PC-3 (cell line): ENCODE data around the gene EXD3. TPM values are rescaled to one million over a fixed set of nuclear protein-coding genes. Genes with fewer than 3 reads are reported as not detected.

Experiments used
- ATAC-seq: fragments of 200-7000 bp; cut with Tn5 transposase; 2 replicates; pipeline ENCODE4 v1.9.1; 2020; ENCODE audit warnings: mild to moderate bottlenecking, moderate library complexity
- BruUV-seq: library from RNA; stranded (reverse); fragments of 400-500 nt; replicated peaks from 2 replicates; lab custom pipeline; 2021; lab: Mats Ljungman, UMichigan
- CTCF ChIA-PET: fragments of 300-600 bp; sonication (Branson Sonifier 250); formaldehyde crosslinking; loops from one replicate; lab custom pipeline; 2022; ENCODE audit warnings: antibody characterized with exemption; lab: Charles Lee
- POLR2A ChIA-PET: fragments of 300-600 bp; sonication (Branson Sonifier 250); formaldehyde crosslinking; loops from one replicate; lab custom pipeline; 2022; ENCODE audit warnings: antibody characterized with exemption; ENCODE audit not compliant: unreplicated experiment; lab: Charles Lee
- DNase-seq: peaks from one replicate; pipeline ENCODE4 v3.0.0-alpha.2; 2015
- H2AFZ ChIP-seq: fragments of 300-600 bp; sonication (generic); 2 replicates; pipeline ENCODE4 v1.6.0; 2016; ENCODE audit warnings: antibody characterized with exemption, low read length
- H3F3A ChIP-seq: fragments of 300-600 bp; sonication (generic); one replicate; pipeline ENCODE4 v1.6.0; 2017; ENCODE audit warnings: antibody characterized with exemption, low read length, control low read depth, mild to moderate bottlenecking; ENCODE audit not compliant: unreplicated experiment
- H3K27ac ChIP-seq: fragments of 300-600 bp; sonication (generic); 2 replicates; pipeline ENCODE4 v1.5.1; 2016; ENCODE audit warnings: mild to moderate bottlenecking, low read length
- H3K27me3 ChIP-seq: fragments of 300-600 bp; sonication (generic); 2 replicates; pipeline ENCODE4 v1.6.1; 2016; ENCODE audit warnings: low read length, mixed read lengths
- H3K36me3 ChIP-seq: fragments of 300-600 bp; sonication (generic); 2 replicates; pipeline ENCODE4 v1.6.1; 2016; ENCODE audit warnings: low read depth, mixed run types, low read length, mixed read lengths
- H3K4me1 ChIP-seq: fragments of 300-600 bp; sonication (generic); 2 replicates; pipeline ENCODE4 v1.5.1; 2016; ENCODE audit warnings: low read length; ENCODE audit not compliant: insufficient read depth
- H3K4me2 ChIP-seq: fragments of 300-600 bp; sonication (generic); 2 replicates; pipeline ENCODE4 v1.6.0; 2016; ENCODE audit warnings: low read length
- H3K4me3 ChIP-seq: fragments of 300-600 bp; sonication (generic); 2 replicates; pipeline ENCODE4 v1.5.1; 2016; ENCODE audit warnings: mild to moderate bottlenecking, low read length, mixed read lengths
- H3K79me2 ChIP-seq: fragments of 300-600 bp; sonication (generic); 2 replicates; pipeline ENCODE4 v1.6.1; 2017; ENCODE audit warnings: low read length, mixed read lengths
- H3K9ac ChIP-seq: fragments of 300-600 bp; sonication (generic); 2 replicates; pipeline ENCODE4 v1.6.0; 2016; ENCODE audit warnings: mild to moderate bottlenecking, low read length
- H3K9me2 ChIP-seq: fragments of 300-600 bp; sonication (generic); replicated peaks from 2 replicates; pipeline ENCODE4 v1.6.1; 2016; ENCODE audit warnings: mixed run types, low read length, mixed read lengths
- H3K9me3 ChIP-seq: fragments of 300-600 bp; sonication (generic); 2 replicates; pipeline ENCODE4 v1.6.1; 2016; ENCODE audit warnings: low read length, mixed read lengths
- H4K20me1 ChIP-seq: fragments of 300-600 bp; sonication (generic); 2 replicates; pipeline ENCODE4 v1.6.1; 2016; ENCODE audit warnings: low read length, mixed read lengths
- CTCF ChIP-seq: fragments of 300-600 bp; sonication (generic); conservative IDR thresholded peaks from 2 replicates; pipeline ENCODE4 v1.5.1; 2017; ENCODE audit warnings: antibody characterized with exemption, low read depth, mild to moderate bottlenecking, low read length
- EZH2 ChIP-seq: fragments of 300-600 bp; sonication (generic); IDR thresholded peaks from one replicate; pipeline ENCODE4 v1.6.1; 2017; ENCODE audit warnings: antibody characterized with exemption, mild to moderate bottlenecking, low read length; ENCODE audit not compliant: unreplicated experiment
- EZH2phosphoT487 ChIP-seq: fragments of 300-600 bp; sonication (generic); IDR thresholded peaks from 2 replicates; pipeline ENCODE4 v1.6.1; 2018; ENCODE audit warnings: mild to moderate bottlenecking, antibody characterized with exemption, low read length, borderline replicate concordance
- intact Hi-C: fragments of 100-400 bp; cut with micrococcal nuclease; formaldehyde crosslinking; loops from 2 replicates; pipeline ENCODE4 v1.9.0; 2023
- total RNA-seq: library from RNA; depleted of rRNA; stranded (reverse); fragments of >200 nt; gene quantifications from 2 replicates; pipeline ENCODE4 v1.2.3, GENCODE V29; 2014

The EXD3 gene
- total RNA-seq, 1 experiment from 2014 or later = 1.9 TPM

- BruUV-seq = no TSS peak
- Histone ChIP-seq H3K4me1 (no peaks in the 10 kb centered on the region), H3K9ac (no peak overlapping the region), H3K4me2 (no peak overlapping the region), H3F3A (no peaks in the 10 kb centered on the region), H4K20me1 (no peaks in the 10 kb centered on the region), H3K9me3 (0 out of 2 replicates have a peak, but pooled peaks cover 4% of the 10 kb centered on the region), H3K27ac (no peak overlapping the region), H3K9me2 (no peaks in the 10 kb centered on the region), H3K4me3 (no peak overlapping the region), H2AFZ (no peak overlapping the region), H3K36me3 (no peaks in the 10 kb centered on the region), H3K27me3 (no peaks in the 10 kb centered on the region), H3K79me2 (no peaks in the 10 kb centered on the region)
- CTCF ChIA-PET = no interaction called here
- TF ChIP-seq EZH2phosphoT487 = no peak
- TF ChIP-seq CTCF = no peak
- no peak for TF ChIP-seq EZH2
- intact Hi-C loops = no loop called here
- ATAC-seq = no peak
- POLR2A ChIA-PET = no interaction called here
- no peak for DNase-seq
These were observed 68.7 kb downstream of the EXD3 start for GRCh38 chr9:137354153-137354844.

- no peaks in the 10 kb centered on the region for H3K79me2 ChIP-seq
- H2AFZ ChIP-seq = no peak overlapping the region
- TF ChIP-seq EZH2phosphoT487 (no peak), CTCF (no peak), EZH2 (no peak)
- no peak overlapping the region for H3K4me3 ChIP-seq
- DNase-seq (no peak), ATAC-seq (no peak)
- H3K4me1 ChIP-seq = no peaks in the 10 kb centered on the region
- no TSS peak for BruUV-seq
- H3K9me3 ChIP-seq = 0 out of 2 replicates have a peak, but pooled peaks cover 4% of the 10 kb centered on the region
- CTCF ChIA-PET = no interaction called here
- no peaks in the 10 kb centered on the region for H3K9me2 ChIP-seq
- no peaks in the 10 kb centered on the region for H3F3A ChIP-seq
- no peaks in the 10 kb centered on the region for H4K20me1 ChIP-seq
- POLR2A ChIA-PET = no interaction called here
- H3K9ac ChIP-seq = no peak overlapping the region
- H3K27me3 ChIP-seq = no peaks in the 10 kb centered on the region
- H3K27ac ChIP-seq = no peak overlapping the region
- intact Hi-C loops = no loop called here
- H3K36me3 ChIP-seq = no peaks in the 10 kb centered on the region
- H3K4me2 ChIP-seq = no peak overlapping the region
These were observed 69.5 kb downstream of the EXD3 start for GRCh38 chr9:137353223-137354152.
